ENCODE data around the gene PITPNM3. TPM values are rescaled to one million over a fixed set of nuclear protein-coding genes. Genes with fewer than 3 reads are reported as not detected.
A peak's percentile ranks its signal among the peaks of the same experiment; 100 is the strongest.

Gene PITPNM3
- total RNA-seq, 1 experiment from 2014 or later: 0.44 TPM

- ATAC-seq (no peak; the same call in 1 of the 2 replicates), DNase-seq (ENCODE audit: low read depth, low spot score) (no peak)
- ChIA-PET POLR2A (no interaction called here), CTCF (interaction anchor here (0.7 to 0.8 kb wide), 3 partner anchors 115 to 546 kb away, joined by 4 to 5 read pairs (median 4); no protein-coding TSS in a partner anchor)
- no peak within 1 kb of the TSS for H3K4me3 ChIP-seq (ENCODE audit: low read depth in 2 of 2, low read length in 2 of 2)
- no peaks in the 10 kb centered on the region for H3K36me3 ChIP-seq (ENCODE audit: control insufficient read depth, insufficient read depth, low read length)
- H3K27ac ChIP-seq (ENCODE audit: low read length): no peak within 1 kb of the TSS
- TF ChIP-seq, protein P1, sequence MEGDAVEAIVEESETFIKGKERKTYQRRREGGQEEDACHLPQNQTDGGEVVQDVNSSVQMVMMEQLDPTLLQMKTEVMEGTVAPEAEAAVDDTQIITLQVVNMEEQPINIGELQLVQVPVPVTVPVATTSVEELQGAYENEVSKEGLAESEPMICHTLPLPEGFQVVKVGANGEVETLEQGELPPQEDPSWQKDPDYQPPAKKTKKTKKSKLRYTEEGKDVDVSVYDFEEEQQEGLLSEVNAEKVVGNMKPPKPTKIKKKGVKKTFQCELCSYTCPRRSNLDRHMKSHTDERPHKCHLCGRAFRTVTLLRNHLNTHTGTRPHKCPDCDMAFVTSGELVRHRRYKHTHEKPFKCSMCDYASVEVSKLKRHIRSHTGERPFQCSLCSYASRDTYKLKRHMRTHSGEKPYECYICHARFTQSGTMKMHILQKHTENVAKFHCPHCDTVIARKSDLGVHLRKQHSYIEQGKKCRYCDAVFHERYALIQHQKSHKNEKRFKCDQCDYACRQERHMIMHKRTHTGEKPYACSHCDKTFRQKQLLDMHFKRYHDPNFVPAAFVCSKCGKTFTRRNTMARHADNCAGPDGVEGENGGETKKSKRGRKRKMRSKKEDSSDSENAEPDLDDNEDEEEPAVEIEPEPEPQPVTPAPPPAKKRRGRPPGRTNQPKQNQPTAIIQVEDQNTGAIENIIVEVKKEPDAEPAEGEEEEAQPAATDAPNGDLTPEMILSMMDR (IDR thresholded peaks at IDR 0.05): no peak
- no peak for TF ChIP-seq TCF7L2 (IDR thresholded peaks at IDR 0.05; ENCODE audit: low read depth, low read length)
- TF ChIP-seq SIN3A (IDR thresholded peaks at IDR 0.05; ENCODE audit: borderline replicate concordance, insufficient read depth, low read depth, low read length): no peak
- TF ChIP-seq POLR2AphosphoS5 (IDR thresholded peaks at IDR 0.05; ENCODE audit: low read depth, low read length): no peak
- TF ChIP-seq REST (IDR thresholded peaks at IDR 0.05; ENCODE audit: insufficient read depth in 1 of 2, low read depth in 2 of 2, low read length in 1 of 2): no peak
- H3K27me3 ChIP-seq (ENCODE audit: control insufficient read depth, insufficient read depth, low read length): no peaks in the 10 kb centered on the region
- in situ Hi-C loops (cut with HindIII; ENCODE audit: low pct_unique_long_range_greater_than_20kb, low sequenced_read_pairs): no loop called here
- no peaks in the 10 kb centered on the region; the same call in 1 of the 2 replicates for H3K9me3 ChIP-seq (ENCODE audit: control insufficient read depth, insufficient read depth, low read depth, low read length)
- intact Hi-C loops (cut with micrococcal nuclease; ENCODE audit: unreplicated experiment): no loop called here
- BruUV-seq (replicated peaks): no TSS peak
- no peaks in the 10 kb centered on the region for H3K4me1 ChIP-seq (ENCODE audit: control insufficient read depth, insufficient read depth, low read length)
These were observed 121.3 kb downstream of the PITPNM3 start, which contains the start of gene AIPL1 for GRCh38 chr17:6435051-6435450. Gene AIPL1, minus strand, starts transcription at chr17:6435121. Its CDS starts 17 bp downstream, at chr17:6435104.

DNA sequence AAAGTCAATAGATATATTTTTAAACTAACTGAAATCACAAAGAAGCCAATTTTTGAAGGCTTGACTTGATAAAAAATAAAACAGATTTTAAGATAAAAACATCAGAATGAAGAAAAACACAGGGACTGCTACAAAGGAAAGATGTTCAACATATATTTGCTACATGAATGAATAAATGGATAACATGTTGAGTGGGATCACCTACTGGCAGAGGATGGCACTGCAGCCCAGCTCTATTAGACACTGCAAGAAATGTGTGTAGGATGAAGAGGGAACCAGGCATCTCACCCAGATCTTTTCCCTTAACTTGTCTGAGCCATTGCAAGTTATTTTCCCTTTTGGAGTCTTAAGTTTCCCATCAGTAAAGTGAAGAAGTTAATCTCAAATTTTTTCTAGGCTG is 125.6 kb downstream of the PITPNM3 start:
- in situ Hi-C loops (cut with HindIII; ENCODE audit: low pct_unique_long_range_greater_than_20kb, low sequenced_read_pairs) (no loop called here), intact Hi-C loops (cut with micrococcal nuclease; ENCODE audit: unreplicated experiment) (no loop called here)
- DNase-seq (ENCODE audit: low read depth, low spot score) (no peak), ATAC-seq (no peak)
- TF ChIP-seq, protein P1 (IDR thresholded peaks at IDR 0.05): peak; percentile 45
- no peak for TF ChIP-seq POLR2AphosphoS5 (IDR thresholded peaks at IDR 0.05; ENCODE audit: low read depth, low read length)
- no TSS peak for BruUV-seq (replicated peaks)
- Histone ChIP-seq H3K4me1 (ENCODE audit: control insufficient read depth, insufficient read depth, low read length) (no peaks in the 10 kb centered on the region), H3K4me3 (ENCODE audit: low read depth in 2 of 2, low read length in 2 of 2) (no peak overlapping the region), H3K27me3 (ENCODE audit: control insufficient read depth, insufficient read depth, low read length) (no peaks in the 10 kb centered on the region), H3K27ac (ENCODE audit: low read length) (no peak overlapping the region), H3K9me3 (ENCODE audit: control insufficient read depth, insufficient read depth, low read depth, low read length) (no peaks in the 10 kb centered on the region; the same call in 1 of the 2 replicates), H3K36me3 (ENCODE audit: control insufficient read depth, insufficient read depth, low read length) (no peaks in the 10 kb centered on the region)
- POLR2A ChIA-PET: no interaction called here
- CTCF ChIA-PET: no interaction called here
